ENCODE measurements around the gene SLC6A18. TPM values are rescaled to one million over a fixed set of nuclear protein-coding genes. Genes with fewer than 3 reads are reported as not detected.

Gene SLC6A18
- total RNA-seq, 1 donor from 2014 or later: not detected

DNA sequence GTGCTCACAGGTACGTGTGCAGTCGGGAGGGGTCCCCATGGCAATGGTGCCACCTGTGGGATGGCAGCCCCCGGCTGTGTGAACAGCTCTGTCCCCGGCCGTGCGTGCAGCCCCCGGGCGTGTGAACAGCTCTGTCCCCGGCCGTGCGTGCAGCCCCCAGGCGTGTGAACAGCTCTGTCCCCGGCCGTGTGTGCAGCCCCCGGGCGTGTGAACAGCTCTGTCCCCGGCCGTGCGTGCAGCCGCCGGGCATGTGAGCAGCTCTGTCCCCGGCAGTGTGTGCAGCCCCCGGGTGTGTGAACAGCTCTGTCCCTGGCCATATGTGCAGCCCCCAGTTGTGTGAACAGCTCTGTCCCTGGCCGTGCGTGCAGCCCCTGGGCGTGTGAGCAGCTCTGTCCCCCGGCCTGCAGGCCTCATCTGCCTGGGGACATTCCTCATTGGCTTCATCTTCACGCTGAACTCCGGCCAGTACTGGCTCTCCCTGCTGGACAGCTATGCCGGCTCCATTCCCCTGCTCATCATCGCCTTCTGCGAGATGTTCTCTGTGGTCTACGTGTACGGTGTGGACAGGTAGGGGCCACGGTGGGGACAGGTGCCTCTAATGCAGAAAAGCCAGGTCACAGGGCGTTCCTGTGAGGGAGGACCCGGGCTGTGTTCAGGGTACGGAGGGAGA is 5.9 kb upstream of the SLC6A18 start:
- Histone ChIP-seq H3K9me3 (replicated peaks) (peaks cover 6% of the 10 kb centered on the region), H3K4me1 (no peaks in the 10 kb centered on the region), H3K27ac (replicated peaks) (no peak overlapping the region), H3K36me3 (no peaks in the 10 kb centered on the region), H3K4me3 (no peak overlapping the region), H3K27me3 (ENCODE audit: low read depth) (peaks cover 62% of the 10 kb centered on the region)
- no peak for DNase-seq
- TF ChIP-seq, protein P1, sequence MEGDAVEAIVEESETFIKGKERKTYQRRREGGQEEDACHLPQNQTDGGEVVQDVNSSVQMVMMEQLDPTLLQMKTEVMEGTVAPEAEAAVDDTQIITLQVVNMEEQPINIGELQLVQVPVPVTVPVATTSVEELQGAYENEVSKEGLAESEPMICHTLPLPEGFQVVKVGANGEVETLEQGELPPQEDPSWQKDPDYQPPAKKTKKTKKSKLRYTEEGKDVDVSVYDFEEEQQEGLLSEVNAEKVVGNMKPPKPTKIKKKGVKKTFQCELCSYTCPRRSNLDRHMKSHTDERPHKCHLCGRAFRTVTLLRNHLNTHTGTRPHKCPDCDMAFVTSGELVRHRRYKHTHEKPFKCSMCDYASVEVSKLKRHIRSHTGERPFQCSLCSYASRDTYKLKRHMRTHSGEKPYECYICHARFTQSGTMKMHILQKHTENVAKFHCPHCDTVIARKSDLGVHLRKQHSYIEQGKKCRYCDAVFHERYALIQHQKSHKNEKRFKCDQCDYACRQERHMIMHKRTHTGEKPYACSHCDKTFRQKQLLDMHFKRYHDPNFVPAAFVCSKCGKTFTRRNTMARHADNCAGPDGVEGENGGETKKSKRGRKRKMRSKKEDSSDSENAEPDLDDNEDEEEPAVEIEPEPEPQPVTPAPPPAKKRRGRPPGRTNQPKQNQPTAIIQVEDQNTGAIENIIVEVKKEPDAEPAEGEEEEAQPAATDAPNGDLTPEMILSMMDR (IDR thresholded peaks at IDR 0.05; ENCODE audit: borderline replicate concordance): no peak
- intact Hi-C loops (cut with micrococcal nuclease): no loop called here

- Histone ChIP-seq H3K4me3 (no peak overlapping the region), H3K36me3 (no peaks in the 10 kb centered on the region), H3K27ac (replicated peaks) (no peak overlapping the region), H3K9me3 (replicated peaks) (peaks cover 6% of the 10 kb centered on the region), H3K27me3 (ENCODE audit: low read depth) (peaks cover 64% of the 10 kb centered on the region), H3K4me1 (no peaks in the 10 kb centered on the region)
- intact Hi-C loops (cut with micrococcal nuclease): no loop called here
- no peak for DNase-seq
- TF ChIP-seq, protein P1 (IDR thresholded peaks at IDR 0.05; ENCODE audit: borderline replicate concordance): no peak
These were observed 5.4 kb upstream of the SLC6A18 start for GRCh38 chr5:1219768-1220100.

GRCh38 chr5:1220351-1220750 is 4.8 kb upstream of the SLC6A18 start:
- TF ChIP-seq, protein P1 (IDR thresholded peaks at IDR 0.05; ENCODE audit: borderline replicate concordance): no peak
- intact Hi-C loops (cut with micrococcal nuclease): no loop called here
- Histone ChIP-seq H3K27ac (replicated peaks) (no peak overlapping the region), H3K9me3 (replicated peaks) (peaks cover 6% of the 10 kb centered on the region), H3K4me3 (no peak overlapping the region), H3K36me3 (no peaks in the 10 kb centered on the region), H3K4me1 (no peaks in the 10 kb centered on the region), H3K27me3 (ENCODE audit: low read depth) (peaks cover 64% of the 10 kb centered on the region)
- no peak for DNase-seq

DNA sequence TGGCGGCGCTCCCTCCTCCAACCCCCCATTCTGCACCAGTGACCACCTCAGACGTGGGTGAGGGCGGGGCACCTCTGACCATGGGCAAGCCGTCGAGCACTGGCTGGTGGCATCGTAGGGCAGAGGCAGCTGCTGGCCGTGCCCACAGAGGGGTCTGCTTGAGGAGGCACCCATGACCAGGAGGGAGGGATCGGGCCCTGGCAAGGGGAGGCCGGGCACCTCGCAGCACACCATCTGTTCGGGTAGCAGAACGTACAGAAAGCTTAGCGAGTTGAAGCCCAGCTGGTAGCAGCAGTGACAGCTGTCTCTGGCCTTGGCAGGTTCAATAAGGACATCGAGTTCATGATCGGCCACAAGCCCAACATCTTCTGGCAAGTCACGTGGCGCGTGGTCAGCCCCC is 4.3 kb upstream of the SLC6A18 start:
- Histone ChIP-seq H3K27ac (replicated peaks) (no peak overlapping the region), H3K4me1 (no peaks in the 10 kb centered on the region), H3K36me3 (no peaks in the 10 kb centered on the region), H3K27me3 (ENCODE audit: low read depth) (peaks cover 65% of the 10 kb centered on the region), H3K4me3 (no peak overlapping the region), H3K9me3 (replicated peaks) (peaks cover 2% of the 10 kb centered on the region)
- no peak for DNase-seq
- intact Hi-C loops (cut with micrococcal nuclease): no loop called here
- TF ChIP-seq, protein P1 (IDR thresholded peaks at IDR 0.05; ENCODE audit: borderline replicate concordance): no peak

DNA sequence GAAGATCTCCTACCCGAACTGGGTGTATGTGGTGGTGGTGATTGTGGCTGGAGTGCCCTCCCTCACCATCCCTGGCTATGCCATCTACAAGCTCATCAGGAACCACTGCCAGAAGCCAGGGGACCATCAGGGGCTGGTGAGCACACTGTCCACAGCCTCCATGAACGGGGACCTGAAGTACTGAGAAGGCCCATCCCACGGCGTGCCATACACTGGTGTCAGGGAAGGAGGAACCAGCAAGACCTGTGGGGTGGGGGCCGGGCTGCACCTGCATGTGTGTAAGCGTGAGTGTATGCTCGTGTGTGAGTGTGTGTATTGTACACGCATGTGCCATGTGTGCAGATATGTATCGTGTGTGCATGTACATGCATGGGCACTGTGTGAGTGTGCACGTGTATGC is 3.5 kb upstream of the SLC6A18 start:
- TF ChIP-seq, protein P1 (IDR thresholded peaks at IDR 0.05; ENCODE audit: borderline replicate concordance): no peak
- no peaks in the 10 kb centered on the region for H3K9me3 ChIP-seq (replicated peaks)
- H3K4me1 ChIP-seq: no peaks in the 10 kb centered on the region
- no peak for DNase-seq
- H3K27me3 ChIP-seq (ENCODE audit: low read depth): peaks cover 66% of the 10 kb centered on the region
- H3K4me3 ChIP-seq: no peak overlapping the region
- no peak overlapping the region for H3K27ac ChIP-seq (replicated peaks)
- no peaks in the 10 kb centered on the region for H3K36me3 ChIP-seq
- intact Hi-C loops (cut with micrococcal nuclease): no loop called here
